Activated T-cell treated with anti-CD3 and anti-CD28 coated beads, Interleukin-2, amount 50 U/mL, for 72 hours (primary cell): ENCODE measurements around the gene YY1. TPM values are rescaled to one million over a fixed set of nuclear protein-coding genes. Genes with fewer than 3 reads are reported as not detected.
A peak's percentile ranks its signal among the peaks of the same experiment; 100 is the strongest.

Source experiments
- ATAC-seq, 2 donors: fragments of 150-1000 bp; cut with Tn5 transposase; replicated peaks in 1 of 2; 2 replicates each; pipeline ENCODE4 v1.10.0; 2021; ENCODE audit warnings: moderate library complexity in 2 of 2, mild to moderate bottlenecking in 1 of 2
- DNase-seq, 2 donors: peaks; one replicate each; pipeline ENCODE4 v3.0.0; 2021 to 2022; ENCODE audit warnings: mixed read lengths in 1 of 2
- H3K27ac Mint-ChIP-seq: one replicate; pipeline ENCODE4 v1.8.0; 2022; ENCODE audit warnings: mild to moderate bottlenecking, moderate library complexity, mixed read lengths
- H3K27me3 Mint-ChIP-seq: one replicate; pipeline ENCODE4 v1.8.0; 2022; ENCODE audit warnings: low read depth, mixed read lengths
- H3K36me3 Mint-ChIP-seq, 2 donors: one replicate each; pipeline ENCODE4 v1.8.0; 2022; ENCODE audit warnings: mixed read lengths in 2 of 2, mild to moderate bottlenecking in 1 of 2; ENCODE audit not compliant: insufficient read depth in 2 of 2
- H3K4me1 Mint-ChIP-seq: one replicate; pipeline ENCODE4 v1.8.0; 2022; ENCODE audit warnings: low read depth, mixed read lengths
- H3K4me3 Mint-ChIP-seq, 2 donors: one replicate each; pipeline ENCODE4 v1.8.0; 2022; ENCODE audit warnings: mild to moderate bottlenecking in 2 of 2, mixed read lengths in 2 of 2, moderate library complexity in 2 of 2
- H3K9me3 Mint-ChIP-seq, 2 donors: one replicate each; pipeline ENCODE4 v1.8.0; 2022; ENCODE audit warnings: mixed read lengths in 2 of 2
- total RNA-seq, 2 donors: library from RNA; stranded (reverse); gene quantifications; one replicate each; pipeline ENCODE4 v1.2.3, GENCODE V29; 2022

Gene YY1
- total RNA-seq, 2 donors from 2014 or later: 93.0 to 99.8 TPM

GRCh38 chr14:100313464-100314230, 74.7 kb downstream of the YY1 start:
- no peak overlapping the region for H3K27ac Mint-ChIP-seq
- peaks cover 4% of the 10 kb centered on the region for H3K4me1 Mint-ChIP-seq
- H3K4me3 Mint-ChIP-seq: no peak overlapping the region
- no peaks in the 10 kb centered on the region for H3K9me3 Mint-ChIP-seq
- H3K36me3 Mint-ChIP-seq: no peaks in the 10 kb centered on the region
- no peak for ATAC-seq
- no peaks in the 10 kb centered on the region for H3K27me3 Mint-ChIP-seq
- no peak for DNase-seq

GRCh38 chr14:100314724-100315123, 75.8 kb downstream of the YY1 start:
- Mint-ChIP-seq H3K36me3 (no peaks in the 10 kb centered on the region), H3K27ac (no peak overlapping the region), H3K9me3 (no peaks in the 10 kb centered on the region), H3K27me3 (no peaks in the 10 kb centered on the region), H3K4me3 (no peak overlapping the region), H3K4me1 (peaks cover 10% of the 10 kb centered on the region)
- ATAC-seq: no peak
- DNase-seq: no peak

DNA sequence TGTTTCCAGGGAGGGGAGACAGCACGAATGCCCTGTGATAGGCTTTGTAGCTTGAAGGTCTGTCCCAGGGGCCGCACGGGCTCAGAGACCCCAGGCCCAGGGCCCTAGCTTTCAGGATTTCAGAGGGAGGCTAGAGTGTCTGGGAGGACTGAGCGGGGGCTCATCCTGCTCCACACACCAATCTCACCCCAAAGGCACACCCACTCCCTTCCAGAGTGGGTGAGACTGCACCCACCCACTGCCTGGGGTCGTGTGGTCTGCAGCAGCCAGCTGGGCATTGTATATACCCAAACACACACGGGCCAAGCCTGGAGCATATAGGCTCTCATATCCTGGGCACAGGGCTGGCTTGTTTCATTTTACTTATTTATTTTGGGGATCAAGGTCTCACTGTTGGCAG, 78.4 kb downstream of the YY1 start:
- H3K4me3 Mint-ChIP-seq: peak overlapping the region; percentile 76
- H3K4me1 Mint-ChIP-seq: peaks cover 10% of the 10 kb centered on the region
- ATAC-seq (no peak), DNase-seq (no peak)
- no peaks in the 10 kb centered on the region for H3K9me3 Mint-ChIP-seq
- no peak overlapping the region for H3K27ac Mint-ChIP-seq
- H3K36me3 Mint-ChIP-seq: no peaks in the 10 kb centered on the region
- H3K27me3 Mint-ChIP-seq: peaks cover 8% of the 10 kb centered on the region

- H3K36me3 Mint-ChIP-seq: no peaks in the 10 kb centered on the region
- ATAC-seq (peak; percentile 86 to 89), DNase-seq (peak; percentile 80 to 81)
- no peak overlapping the region for H3K27ac Mint-ChIP-seq
- peaks cover 10% of the 10 kb centered on the region for H3K4me1 Mint-ChIP-seq
- H3K4me3 Mint-ChIP-seq: peak overlapping the region; percentile 76
- H3K9me3 Mint-ChIP-seq: no peaks in the 10 kb centered on the region
- H3K27me3 Mint-ChIP-seq: peaks cover 8% of the 10 kb centered on the region
These were observed 79.2 kb downstream of the YY1 start for GRCh38 chr14:100317912-100318808.

GRCh38 chr14:100320157-100320856, 81.4 kb downstream of the YY1 start:
- Mint-ChIP-seq H3K36me3 (no peaks in the 10 kb centered on the region), H3K27ac (peak overlapping the region; percentile 84), H3K9me3 (no peaks in the 10 kb centered on the region), H3K4me1 (peaks cover 10% of the 10 kb centered on the region), H3K27me3 (peaks cover 8% of the 10 kb centered on the region), H3K4me3 (no peak overlapping the region)
- ATAC-seq (no peak), DNase-seq (no peak)

GRCh38 chr14:100321473-100322137, 82.7 kb downstream of the YY1 start:
- H3K27me3 Mint-ChIP-seq: peaks cover 8% of the 10 kb centered on the region

GRCh38 chr14:100322138-100322957, 83.4 kb downstream of the YY1 start:
- DNase-seq (no peak), ATAC-seq (no peak)
- Mint-ChIP-seq H3K36me3 (no peaks in the 10 kb centered on the region), H3K4me3 (no peak overlapping the region), H3K27me3 (peaks cover 8% of the 10 kb centered on the region), H3K9me3 (no peaks in the 10 kb centered on the region), H3K27ac (no peak overlapping the region), H3K4me1 (peaks cover 10% of the 10 kb centered on the region)

More at GRCh38 chr14:100321473-100322137, 82.7 kb downstream of the YY1 start:
- ATAC-seq: no peak
- Mint-ChIP-seq H3K27ac (no peak overlapping the region), H3K9me3 (no peaks in the 10 kb centered on the region), H3K4me3 (no peak overlapping the region), H3K36me3 (no peaks in the 10 kb centered on the region), H3K4me1 (peaks cover 10% of the 10 kb centered on the region)
- DNase-seq: no peak

DNA sequence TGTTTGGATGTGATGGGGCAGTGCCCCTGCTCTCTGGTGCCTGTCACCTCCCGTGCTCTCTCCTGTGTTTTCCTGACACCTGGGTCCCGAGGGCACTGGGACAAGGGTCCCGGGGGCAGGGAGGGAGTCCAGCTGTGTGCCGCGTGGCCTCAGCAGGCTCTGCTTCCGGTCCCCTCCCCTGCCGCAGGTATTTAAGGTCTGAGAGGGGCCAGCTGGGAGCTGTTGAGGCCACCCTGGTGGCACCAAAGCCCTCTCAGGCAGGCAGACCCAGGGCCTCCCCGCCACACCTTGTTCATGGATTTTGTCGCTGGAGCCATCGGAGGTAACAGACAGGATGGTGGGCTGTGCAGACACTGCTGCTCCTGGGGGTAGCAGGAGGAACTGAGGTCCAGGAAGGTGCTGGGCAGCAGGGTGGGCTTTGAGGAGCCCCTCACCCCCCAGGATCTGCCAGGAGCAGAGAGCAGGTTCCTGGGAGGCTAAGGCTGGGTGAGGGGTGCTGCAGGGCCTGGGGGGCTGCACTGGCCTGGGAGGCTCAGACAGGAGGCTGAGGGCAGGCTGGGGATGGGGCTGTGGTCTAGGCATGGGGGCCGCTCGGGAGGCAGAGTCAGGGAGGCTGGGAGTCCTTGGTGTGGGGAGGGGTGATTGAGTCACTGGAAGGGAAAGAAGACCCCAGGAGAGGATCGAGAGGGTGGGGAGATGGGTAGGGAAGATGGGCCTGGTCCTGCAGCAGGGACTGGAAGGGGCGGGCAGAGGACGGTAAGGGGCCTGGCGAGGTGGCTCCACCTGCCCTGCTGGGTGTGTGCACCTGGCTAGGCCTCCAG, 84.4 kb downstream of the YY1 start, which contains the start of gene SLC25A47:
TSS of gene SLC25A47 (plus strand) at position 219 of the 821 bp plus-strand sequence. CDS start at position 295, 76 bp downstream.
- ATAC-seq (no peak), DNase-seq (no peak)
- Mint-ChIP-seq H3K9me3 (no peaks in the 10 kb centered on the region), H3K4me1 (peaks cover 6% of the 10 kb centered on the region), H3K4me3 (no peak within 1 kb of the TSS), H3K36me3 (no peaks in the 10 kb centered on the region), H3K27me3 (peaks cover 8% of the 10 kb centered on the region), H3K27ac (peak within 1 kb of the TSS; percentile 16)

- Mint-ChIP-seq H3K27ac (peak overlapping the region; percentile 16), H3K9me3 (no peaks in the 10 kb centered on the region), H3K4me1 (peaks cover 6% of the 10 kb centered on the region), H3K36me3 (no peaks in the 10 kb centered on the region), H3K4me3 (no peak overlapping the region), H3K27me3 (peaks cover 8% of the 10 kb centered on the region)
- no peak for ATAC-seq
- no peak for DNase-seq
These were observed 85.0 kb downstream of the YY1 start for GRCh38 chr14:100323942-100324307.

GRCh38 chr14:100325231-100325632, 86.3 kb downstream of the YY1 start:
- H3K36me3 Mint-ChIP-seq: no peaks in the 10 kb centered on the region
- peak overlapping the region; percentile 7 for H3K27ac Mint-ChIP-seq
- DNase-seq: no peak
- peaks cover 4% of the 10 kb centered on the region for H3K27me3 Mint-ChIP-seq
- no peak for ATAC-seq
- no peak overlapping the region for H3K4me3 Mint-ChIP-seq
- H3K9me3 Mint-ChIP-seq: no peaks in the 10 kb centered on the region
- no peaks in the 10 kb centered on the region for H3K4me1 Mint-ChIP-seq

DNA sequence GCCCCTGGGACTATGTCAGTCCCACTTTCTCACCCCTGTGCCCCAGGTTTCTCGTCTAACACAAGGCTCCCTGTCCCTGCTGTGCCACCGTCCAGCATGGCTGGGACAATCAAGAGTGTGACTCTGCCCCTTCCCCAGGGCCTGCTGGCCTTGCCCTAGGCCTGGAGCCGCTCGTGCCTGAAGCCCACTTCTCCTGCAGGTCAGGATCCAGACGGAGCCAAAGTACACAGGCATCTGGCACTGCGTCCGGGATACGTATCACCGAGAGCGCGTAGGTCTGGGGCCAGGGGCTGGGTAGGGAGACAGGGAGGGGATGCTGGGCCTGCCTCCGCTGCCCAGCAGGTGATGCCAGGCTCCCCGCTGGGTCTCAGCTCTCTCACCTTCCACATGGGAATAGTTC, 87.0 kb downstream of the YY1 start:
- H3K4me1 Mint-ChIP-seq: no peaks in the 10 kb centered on the region

More for the DNA sequence above, 87.0 kb downstream of the YY1 start:
- DNase-seq (no peak), ATAC-seq (no peak)
- Mint-ChIP-seq H3K4me3 (no peak overlapping the region), H3K9me3 (no peaks in the 10 kb centered on the region), H3K27me3 (no peaks in the 10 kb centered on the region), H3K27ac (peak overlapping the region; percentile 39), H3K36me3 (no peaks in the 10 kb centered on the region)
